ENCODE data around the gene SOD1.

DNA sequence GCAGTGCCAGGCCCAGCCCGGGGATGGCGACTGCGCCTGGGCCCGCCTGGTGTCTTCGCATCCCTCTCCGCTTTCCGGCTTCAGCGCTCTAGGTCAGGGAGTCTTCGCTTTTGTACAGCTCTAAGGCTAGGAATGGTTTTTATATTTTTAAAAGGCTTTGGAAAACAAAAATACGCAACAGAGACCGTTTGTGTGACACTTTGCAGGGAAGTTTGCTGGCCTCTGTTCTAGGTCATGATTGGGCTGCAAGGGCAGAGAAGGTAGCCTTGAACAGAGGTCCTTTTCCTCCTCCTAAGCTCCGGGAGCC is 719 bp downstream of the SOD1 start:
- TF ChIP-seq, protein P1, sequence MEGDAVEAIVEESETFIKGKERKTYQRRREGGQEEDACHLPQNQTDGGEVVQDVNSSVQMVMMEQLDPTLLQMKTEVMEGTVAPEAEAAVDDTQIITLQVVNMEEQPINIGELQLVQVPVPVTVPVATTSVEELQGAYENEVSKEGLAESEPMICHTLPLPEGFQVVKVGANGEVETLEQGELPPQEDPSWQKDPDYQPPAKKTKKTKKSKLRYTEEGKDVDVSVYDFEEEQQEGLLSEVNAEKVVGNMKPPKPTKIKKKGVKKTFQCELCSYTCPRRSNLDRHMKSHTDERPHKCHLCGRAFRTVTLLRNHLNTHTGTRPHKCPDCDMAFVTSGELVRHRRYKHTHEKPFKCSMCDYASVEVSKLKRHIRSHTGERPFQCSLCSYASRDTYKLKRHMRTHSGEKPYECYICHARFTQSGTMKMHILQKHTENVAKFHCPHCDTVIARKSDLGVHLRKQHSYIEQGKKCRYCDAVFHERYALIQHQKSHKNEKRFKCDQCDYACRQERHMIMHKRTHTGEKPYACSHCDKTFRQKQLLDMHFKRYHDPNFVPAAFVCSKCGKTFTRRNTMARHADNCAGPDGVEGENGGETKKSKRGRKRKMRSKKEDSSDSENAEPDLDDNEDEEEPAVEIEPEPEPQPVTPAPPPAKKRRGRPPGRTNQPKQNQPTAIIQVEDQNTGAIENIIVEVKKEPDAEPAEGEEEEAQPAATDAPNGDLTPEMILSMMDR (IDR thresholded peaks at IDR 0.05; ENCODE audit: poor library complexity), result no peak
- no peak for TF ChIP-seq EZH2 (IDR thresholded peaks at IDR 0.05; ENCODE audit: borderline replicate concordance)
